OCI-LY3 (cell line): ENCODE measurements around the gene RSPH9.

Experiments
- EZH2phosphoT487 ChIP-seq: fragments of 200-600 bp; shearing (Covaris generic); IDR thresholded peaks from 2 replicates; pipeline ENCODE4 v1.6.1; 2018; ENCODE audit warnings: antibody characterized with exemption, mixed run types, low read depth
- TF ChIP-seq, protein P1 (sequence below): fragments of 200-600, 300-600 bp; sonication (generic); IDR thresholded peaks from 2 replicates; pipeline ENCODE4 v1.5.1; 2014; ENCODE audit warnings: antibody characterized with exemption, low read length, low read depth

DNA sequence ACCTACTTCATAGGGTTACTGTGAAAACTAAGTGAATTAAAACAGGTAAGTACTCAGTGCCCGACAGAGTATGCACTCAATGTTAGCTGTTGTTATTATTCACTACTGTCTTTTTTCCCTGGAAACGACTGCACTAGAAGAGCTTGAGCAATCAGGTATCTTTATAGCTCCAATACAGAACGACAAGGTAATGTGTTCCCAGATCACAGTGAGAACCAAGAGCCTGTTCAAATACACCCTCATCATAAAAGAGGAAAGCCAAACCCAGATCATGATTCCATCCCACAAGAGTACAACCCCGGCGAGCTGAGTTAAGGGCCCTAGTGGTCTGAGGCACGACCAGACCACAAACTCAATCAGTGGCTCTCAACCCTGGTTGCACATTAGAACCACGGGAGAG is 32.9 kb downstream of the RSPH9 start:
- TF ChIP-seq, protein P1, sequence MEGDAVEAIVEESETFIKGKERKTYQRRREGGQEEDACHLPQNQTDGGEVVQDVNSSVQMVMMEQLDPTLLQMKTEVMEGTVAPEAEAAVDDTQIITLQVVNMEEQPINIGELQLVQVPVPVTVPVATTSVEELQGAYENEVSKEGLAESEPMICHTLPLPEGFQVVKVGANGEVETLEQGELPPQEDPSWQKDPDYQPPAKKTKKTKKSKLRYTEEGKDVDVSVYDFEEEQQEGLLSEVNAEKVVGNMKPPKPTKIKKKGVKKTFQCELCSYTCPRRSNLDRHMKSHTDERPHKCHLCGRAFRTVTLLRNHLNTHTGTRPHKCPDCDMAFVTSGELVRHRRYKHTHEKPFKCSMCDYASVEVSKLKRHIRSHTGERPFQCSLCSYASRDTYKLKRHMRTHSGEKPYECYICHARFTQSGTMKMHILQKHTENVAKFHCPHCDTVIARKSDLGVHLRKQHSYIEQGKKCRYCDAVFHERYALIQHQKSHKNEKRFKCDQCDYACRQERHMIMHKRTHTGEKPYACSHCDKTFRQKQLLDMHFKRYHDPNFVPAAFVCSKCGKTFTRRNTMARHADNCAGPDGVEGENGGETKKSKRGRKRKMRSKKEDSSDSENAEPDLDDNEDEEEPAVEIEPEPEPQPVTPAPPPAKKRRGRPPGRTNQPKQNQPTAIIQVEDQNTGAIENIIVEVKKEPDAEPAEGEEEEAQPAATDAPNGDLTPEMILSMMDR = no peak
- no peak for TF ChIP-seq EZH2phosphoT487
